ENCODE results near the gene FBXO27. TPM values are rescaled to one million over a fixed set of nuclear protein-coding genes. Genes with fewer than 3 reads are reported as not detected.
A peak's percentile ranks its signal among the peaks of the same experiment; 100 is the strongest.

FBXO27 gene
- 1 to 10 TPM; 1.9 to 2.3 TPM for total RNA-seq

- CTCF ChIA-PET = interaction anchor here (0.9 to 1.0 kb wide), 3 partner anchors 20 to 70 kb away, joined by 3 to 4 read pairs (median 3); no protein-coding TSS in a partner anchor
- peaks cover 16% of the 10 kb centered on the region for H3K4me1 Mint-ChIP-seq (ENCODE audit: low read depth)
- DNase-seq = peak; percentile 31
- TF ChIP-seq CTCF (IDR thresholded peaks at IDR 0.05) = no peak
- no peaks in the 10 kb centered on the region for H3K9me3 Mint-ChIP-seq
- POLR2A ChIA-PET = no interaction called here
- H3K4me3 Mint-ChIP-seq = peak within 1 kb of the TSS; percentile 63
- peak within 1 kb of the TSS; percentile 68 for H3K27ac Mint-ChIP-seq
- H3K27me3 Mint-ChIP-seq = peaks cover 18% of the 10 kb centered on the region
- intact Hi-C loops (cut with micrococcal nuclease) = no loop called here
- ATAC-seq = no peak
- H3K36me3 Mint-ChIP-seq (ENCODE audit: low read depth) = no peaks in the 10 kb centered on the region
Measured at GRCh38 chr19:39032063-39032918, at the start of gene FBXO27. FBXO27 (minus strand) TSS chr19:39032549; CDS start chr19:39032227, 322 bp downstream.

- Mint-ChIP-seq H3K4me1 (ENCODE audit: low read depth) (peaks cover 14% of the 10 kb centered on the region), H3K27ac (no peak overlapping the region), H3K27me3 (peaks cover 32% of the 10 kb centered on the region), H3K36me3 (ENCODE audit: low read depth) (no peaks in the 10 kb centered on the region), H3K4me3 (no peak overlapping the region), H3K9me3 (no peaks in the 10 kb centered on the region)
- TF ChIP-seq CTCF (IDR thresholded peaks at IDR 0.05) = no peak
- no peak for DNase-seq
- ATAC-seq = no peak
- ChIA-PET POLR2A (interaction anchor here (0.6 kb wide), 1 partner anchor 26 kb away, joined by 3 read pairs; no protein-coding TSS in a partner anchor), CTCF (interaction anchor here (0.9 to 1.6 kb wide), 3 partner anchors 28 to 150 kb away, joined by 3 to 6 read pairs (median 4); partner anchors contain the start of genes MRPS12 and SARS2)
- intact Hi-C loops (cut with micrococcal nuclease) = no loop called here
Measured at GRCh38 chr19:39080431-39080830, 48.1 kb upstream of the FBXO27 start.

GRCh38 chr19:39078436-39079200, 46.3 kb upstream of the FBXO27 start:
- Mint-ChIP-seq H3K27me3 (peaks cover 22% of the 10 kb centered on the region), H3K36me3 (ENCODE audit: low read depth) (no peaks in the 10 kb centered on the region), H3K4me1 (ENCODE audit: low read depth) (peaks cover 18% of the 10 kb centered on the region), H3K9me3 (no peaks in the 10 kb centered on the region), H3K27ac (no peak overlapping the region), H3K4me3 (no peak overlapping the region)
- DNase-seq (no peak), ATAC-seq (no peak)
- POLR2A ChIA-PET = no interaction called here
- CTCF ChIA-PET = interaction anchor here (1.6 kb wide), 1 partner anchor 31 kb away, joined by 6 read pairs; no protein-coding TSS in a partner anchor
- no peak for TF ChIP-seq CTCF (IDR thresholded peaks at IDR 0.05)
- intact Hi-C loops (cut with micrococcal nuclease) = no loop called here

- POLR2A ChIA-PET = no interaction called here
- no peak overlapping the region for H3K27ac Mint-ChIP-seq
Measured at GRCh38 chr19:39077323-39077722, 45.0 kb upstream of the FBXO27 start.

More at GRCh38 chr19:39077323-39077722, 45.0 kb upstream of the FBXO27 start:
- Mint-ChIP-seq H3K4me3 (no peak overlapping the region), H3K27me3 (peaks cover 9% of the 10 kb centered on the region), H3K36me3 (ENCODE audit: low read depth) (no peaks in the 10 kb centered on the region), H3K9me3 (no peaks in the 10 kb centered on the region), H3K4me1 (ENCODE audit: low read depth) (peaks cover 13% of the 10 kb centered on the region)
- TF ChIP-seq CTCF (IDR thresholded peaks at IDR 0.05) = no peak
- ATAC-seq (no peak), DNase-seq (no peak)
- intact Hi-C loops (cut with micrococcal nuclease) = no loop called here
- CTCF ChIA-PET = no interaction called here
